PC-3 (cell line): ENCODE data around the gene FSTL4.

Source experiments
- CTCF ChIP-seq: fragments of 300-600 bp; sonication (generic); conservative IDR thresholded peaks from 2 replicates; pipeline ENCODE4 v1.5.1; 2017; ENCODE audit warnings: antibody characterized with exemption, low read depth, mild to moderate bottlenecking, low read length
- EZH2phosphoT487 ChIP-seq: fragments of 300-600 bp; sonication (generic); IDR thresholded peaks from 2 replicates; pipeline ENCODE4 v1.6.1; 2018; ENCODE audit warnings: mild to moderate bottlenecking, antibody characterized with exemption, low read length, borderline replicate concordance

DNA sequence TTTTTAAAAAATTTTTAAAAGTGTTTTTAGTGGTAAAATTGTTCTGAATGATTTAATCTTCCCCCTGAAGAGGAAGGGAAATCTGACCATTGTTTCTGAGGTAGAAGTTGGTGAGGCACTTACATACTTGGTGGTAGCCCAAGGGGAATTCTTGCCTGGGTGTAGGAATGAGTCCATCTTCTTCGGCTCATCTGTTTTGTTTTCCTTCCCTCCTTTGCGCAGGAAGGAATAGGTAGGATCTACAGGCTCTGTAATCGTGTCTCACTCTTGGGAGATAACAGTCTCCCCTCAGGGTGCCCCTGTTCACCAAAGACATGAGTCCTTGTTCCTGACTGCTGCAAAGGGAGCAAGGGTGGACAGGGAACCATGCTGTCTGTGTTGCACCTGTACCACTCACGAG is 422.5 kb downstream of the FSTL4 start:
- TF ChIP-seq CTCF (no peak), EZH2phosphoT487 (no peak)
